ENCODE data around the gene PARP4.
"Not testable (repeated sequence)": the region's sequence is repeated elsewhere in the genome, so short reads cannot be mapped to it uniquely, and the experiment has no call there.

DNA sequence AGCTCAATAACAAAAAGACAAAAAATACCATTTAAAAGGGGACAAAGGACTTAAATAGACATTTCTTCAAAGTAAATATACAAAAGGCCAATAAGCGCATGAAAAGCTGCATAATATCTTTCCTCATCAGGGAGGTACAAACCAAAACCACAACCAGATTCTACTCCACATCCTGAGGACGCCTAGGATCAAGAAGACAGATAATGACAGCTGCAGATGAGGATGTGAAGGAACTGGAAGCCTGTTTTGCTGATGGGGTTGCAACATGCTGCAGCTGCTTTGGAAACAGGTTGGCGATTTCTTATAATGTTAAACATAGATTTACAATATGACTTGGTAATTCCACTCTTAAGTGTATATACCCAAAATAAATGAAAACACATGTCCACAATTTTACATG is 132.4 kb downstream of the PARP4 start:
- TF ChIP-seq, protein P1, sequence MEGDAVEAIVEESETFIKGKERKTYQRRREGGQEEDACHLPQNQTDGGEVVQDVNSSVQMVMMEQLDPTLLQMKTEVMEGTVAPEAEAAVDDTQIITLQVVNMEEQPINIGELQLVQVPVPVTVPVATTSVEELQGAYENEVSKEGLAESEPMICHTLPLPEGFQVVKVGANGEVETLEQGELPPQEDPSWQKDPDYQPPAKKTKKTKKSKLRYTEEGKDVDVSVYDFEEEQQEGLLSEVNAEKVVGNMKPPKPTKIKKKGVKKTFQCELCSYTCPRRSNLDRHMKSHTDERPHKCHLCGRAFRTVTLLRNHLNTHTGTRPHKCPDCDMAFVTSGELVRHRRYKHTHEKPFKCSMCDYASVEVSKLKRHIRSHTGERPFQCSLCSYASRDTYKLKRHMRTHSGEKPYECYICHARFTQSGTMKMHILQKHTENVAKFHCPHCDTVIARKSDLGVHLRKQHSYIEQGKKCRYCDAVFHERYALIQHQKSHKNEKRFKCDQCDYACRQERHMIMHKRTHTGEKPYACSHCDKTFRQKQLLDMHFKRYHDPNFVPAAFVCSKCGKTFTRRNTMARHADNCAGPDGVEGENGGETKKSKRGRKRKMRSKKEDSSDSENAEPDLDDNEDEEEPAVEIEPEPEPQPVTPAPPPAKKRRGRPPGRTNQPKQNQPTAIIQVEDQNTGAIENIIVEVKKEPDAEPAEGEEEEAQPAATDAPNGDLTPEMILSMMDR (conservative IDR thresholded peaks at IDR 0.05; ENCODE audit: low read length), result not testable (repeated sequence)
- TF ChIP-seq EZH2phosphoT487 (IDR thresholded peaks at IDR 0.05; ENCODE audit: borderline replicate concordance, low read depth, low read length), result not testable (repeated sequence)

All from OCI-LY7 (cell line).